ENCODE results near the gene SIAH2. TPM values are rescaled to one million over a fixed set of nuclear protein-coding genes. Genes with fewer than 3 reads are reported as not detected.

SIAH2 gene
- total and polyA plus RNA-seq, 2 of the 8 experiments (the other 6 are each of a cell fraction or from before 2014, with no cell fraction given), result 23.9 to 34.2 TPM

- TF ChIP-seq CHD7 (IDR thresholded peaks at IDR 0.05; ENCODE audit: insufficient replicate concordance, low read length), result no peak
- no peak for TF ChIP-seq TEAD4 (IDR thresholded peaks at IDR 0.05; ENCODE audit: low read depth, low read length)
- TF ChIP-seq SP1 (IDR thresholded peaks at IDR 0.05; ENCODE audit: low read depth, low read length), result no peak
- TF ChIP-seq TCF12 (IDR thresholded peaks at IDR 0.05; ENCODE audit: low read depth, low read length), result no peak
- TF ChIP-seq GTF2F1 (IDR thresholded peaks at IDR 0.05; ENCODE audit: borderline replicate concordance, low read depth, low read length), result no peak
These were observed 12.1 kb upstream of the SIAH2 start (continued) for GRCh38 chr3:150775001-150775599.
